HCT116 (cell line): ENCODE results near the gene B4GALNT3. TPM values are rescaled to one million over a fixed set of nuclear protein-coding genes. Genes with fewer than 3 reads are reported as not detected.

Experiments
- ATAC-seq: fragments of 200-7000 bp; cut with Tn5 transposase; 2 replicates; pipeline ENCODE4 v1.9.1; 2020; ENCODE audit warnings: mild to moderate bottlenecking, moderate library complexity
- BruUV-seq: library from RNA; stranded (reverse); fragments of 400-500 nt; replicated peaks from 2 replicates; lab custom pipeline; 2021; lab: Mats Ljungman, UMichigan
- CTCF ChIA-PET: fragments of 300-600 bp; sonication (Branson Sonifier 250); formaldehyde crosslinking; loops from one replicate; lab custom pipeline; 2021; ENCODE audit warnings: antibody characterized with exemption; lab: Charles Lee
- POLR2A ChIA-PET: fragments of 300-600, 350-600 bp; sonication (Branson Sonifier 250); formaldehyde crosslinking; loops from one replicate; lab custom pipeline; 2021; ENCODE audit warnings: antibody characterized with exemption; lab: Charles Lee
- RAD21 ChIA-PET, 2 experiments: fragments of 300-600 bp; sonication (Branson Sonifier 250); formaldehyde crosslinking; loops; one replicate each; lab custom pipeline; 2023; ENCODE audit warnings: low total read pairs in 2 of 2; ENCODE audit not compliant: uncharacterized antibody in 2 of 2, unreplicated experiment in 2 of 2, low non-redundant PET in 1 of 2; lab: Charles Lee
- DNase-seq: peaks from one replicate; pipeline ENCODE4 v3.0.0-alpha.2; 2010; ENCODE audit warnings: low read depth, low spot score
- H2AFZ ChIP-seq: fragments of 200-600 bp; shearing (Covaris generic), sonication (generic); 2 replicates; pipeline ENCODE4 v1.6.1; 2017; ENCODE audit warnings: low read depth, mixed run types, mixed read lengths, antibody characterized with exemption, low read length; ENCODE audit not compliant: poor library complexity, severe bottlenecking
- H3K27ac ChIP-seq: 2 replicates; pipeline ENCODE4 v1.5.1; 2012; ENCODE audit warnings: low read depth, low read length
- H3K27me3 ChIP-seq: fragments of 200-600 bp; sonication (generic); 2 replicates; pipeline ENCODE4 v1.6.1; 2016; ENCODE audit warnings: mixed run types, low read length, mixed read lengths; ENCODE audit not compliant: insufficient read depth
- H3K36me3 ChIP-seq, 2 experiments: fragments of 200-500 bp in 1 of 2; fragments of 200-600 bp in 1 of 2; sonication (Bioruptor generic) in 1 of 2; sonication (generic) in 1 of 2; 2 replicates each; pipeline versions ENCODE4 v1.5.1 to v1.6.1; 2014 to 2016; ENCODE audit warnings: low read length in 2 of 2, inconsistent platforms in 1 of 2, mixed read lengths in 1 of 2, mixed run types in 1 of 2; ENCODE audit not compliant: insufficient read depth in 2 of 2, control insufficient read depth in 1 of 2
- H3K4me1 ChIP-seq, 2 experiments: fragments of 200-600 bp in 1 of 2; sonication (generic) in 1 of 2; 2 replicates each; pipeline versions ENCODE4 v1.5.1 to v1.6.1; 2012 to 2017; ENCODE audit warnings: low read length in 2 of 2, inconsistent platforms in 1 of 2, mild to moderate bottlenecking in 1 of 2, mixed read lengths in 1 of 2, mixed run types in 1 of 2, moderate library complexity in 1 of 2; ENCODE audit not compliant: insufficient read depth in 2 of 2, control insufficient read depth in 1 of 2
- H3K4me2 ChIP-seq: fragments of 200-600 bp; sonication (generic); 2 replicates; pipeline ENCODE4 v1.6.1; 2017; ENCODE audit warnings: mixed run types, low read length, mixed read lengths
- H3K4me3 ChIP-seq, 2 experiments: fragments of 200-600 bp in 1 of 2; sonication (generic) in 1 of 2; replicated peaks in 1 of 2; 2 replicates each; pipeline ENCODE4 v1.5.1; 2011 to 2016; ENCODE audit warnings: low read length in 2 of 2, control low read depth in 1 of 2, low read depth in 1 of 2, mild to moderate bottlenecking in 1 of 2, mixed read lengths in 1 of 2, mixed run types in 1 of 2
- H3K79me2 ChIP-seq: fragments of 200-600 bp; sonication (generic); 2 replicates; pipeline ENCODE4 v1.6.1; 2017; ENCODE audit warnings: mild to moderate bottlenecking, mixed run types, low read length, moderate library complexity, mixed read lengths; ENCODE audit not compliant: insufficient read depth
- H3K9ac ChIP-seq: fragments of 200-600 bp; sonication (generic); 2 replicates; pipeline ENCODE4 v1.6.1; 2016; ENCODE audit warnings: low read length, mixed read lengths
- H3K9me2 ChIP-seq: fragments of 200-600 bp; sonication (generic), shearing (Covaris generic); 2 replicates; pipeline ENCODE4 v1.6.1; 2017; ENCODE audit warnings: mixed run types, mild to moderate bottlenecking, moderate library complexity; ENCODE audit not compliant: insufficient read depth
- H3K9me3 ChIP-seq, 2 experiments: fragments of 200-500 bp in 1 of 2; fragments of 200-600 bp in 1 of 2; sonication (Bioruptor generic) in 1 of 2; sonication (generic) in 1 of 2; 2 replicates each; pipeline ENCODE4 v1.6.1; 2014 to 2017; ENCODE audit warnings: low read length in 2 of 2, mixed read lengths in 2 of 2, inconsistent platforms in 1 of 2, low read depth in 1 of 2, mild to moderate bottlenecking in 1 of 2, mixed run types in 1 of 2, moderate library complexity in 1 of 2; ENCODE audit not compliant: control insufficient read depth in 1 of 2, insufficient read depth in 1 of 2
- H4K20me1 ChIP-seq: fragments of 200-600 bp; sonication (generic), shearing (Covaris generic); 2 replicates; pipeline ENCODE4 v1.6.1; 2017; ENCODE audit warnings: mixed run types, mild to moderate bottlenecking, moderate library complexity; ENCODE audit not compliant: insufficient read depth
- CBX3 ChIP-seq: IDR thresholded peaks from 2 replicates; pipeline ENCODE4 v1.6.1; 2012; ENCODE audit warnings: low read depth
- CTCF ChIP-seq, 3 experiments: fragments of 200-600 bp in 1 of 3; sonication (generic) in 1 of 3; IDR thresholded peaks in 2 of 3; conservative IDR thresholded peaks in 1 of 3; 2 replicates each; pipeline ENCODE4 v1.5.1; 2012 to 2017; ENCODE audit warnings: low read depth in 2 of 3, low read length in 2 of 3, antibody characterized with exemption in 1 of 3, borderline replicate concordance in 1 of 3, control low read depth in 1 of 3, mild to moderate bottlenecking in 1 of 3, mixed read lengths in 1 of 3, mixed run types in 1 of 3, moderate library complexity in 1 of 3; ENCODE audit not compliant: insufficient read depth in 1 of 3
- FOSL1 ChIP-seq: IDR thresholded peaks from 2 replicates; pipeline ENCODE4 v1.6.1; 2012; ENCODE audit warnings: low read depth
- POLR2AphosphoS5 ChIP-seq: IDR thresholded peaks from 2 replicates; pipeline ENCODE4 v1.6.1; 2011; ENCODE audit warnings: mild to moderate bottlenecking, low read depth, low read length, moderate library complexity
- REST ChIP-seq: IDR thresholded peaks from 2 replicates; pipeline ENCODE4 v1.6.1; 2012; ENCODE audit warnings: low read depth
- SIN3A ChIP-seq: IDR thresholded peaks from 2 replicates; pipeline ENCODE4 v1.6.1; 2012; ENCODE audit warnings: low read depth
- TCF7L2 ChIP-seq: IDR thresholded peaks from 2 replicates; pipeline ENCODE4 v1.7.0; 2011; ENCODE audit warnings: borderline replicate concordance, inconsistent platforms; ENCODE audit not compliant: insufficient read depth, insufficient read length; ENCODE audit errors: extremely low read depth
- ZBTB33 ChIP-seq: IDR thresholded peaks from 2 replicates; pipeline ENCODE4 v1.6.1; 2011; ENCODE audit warnings: mild to moderate bottlenecking, low read length, moderate library complexity; ENCODE audit not compliant: insufficient replicate concordance; ENCODE audit errors: extremely low read depth
- intact Hi-C: fragments of 100-400 bp; cut with micrococcal nuclease; formaldehyde crosslinking; loops from 2 replicates; pipeline ENCODE4 v1.10.0; 2022
- total RNA-seq: library from RNA; stranded (reverse); gene quantifications from one replicate; pipeline ENCODE4 v1.2.1, GENCODE V29; 2021; ENCODE audit not compliant: unreplicated experiment

B4GALNT3 gene
- total RNA-seq, 1 experiment from 2014 or later: 18.2 TPM

- no peak for TF ChIP-seq ZBTB33
- no peak for TF ChIP-seq POLR2AphosphoS5
- TF ChIP-seq TCF7L2: no peak
- no peak for TF ChIP-seq CTCF (IDR thresholded peaks at IDR 0.05 in 2 of 3, conservative IDR thresholded peaks at IDR 0.05 in 1 of 3; ENCODE audit: borderline replicate concordance in 1 of 3, insufficient read depth in 1 of 3, low read depth in 2 of 3, low read length in 2 of 3)
- no peak for TF ChIP-seq SIN3A
- TF ChIP-seq CBX3: no peak
- no peak for TF ChIP-seq REST
- no peak for TF ChIP-seq FOSL1
- Histone ChIP-seq H3K4me2 (no peak overlapping the region), H3K4me1 (peaks cover 41 to 51% of the 10 kb centered on the region in 2 experiments), H3K9ac (no peak overlapping the region), H3K4me3 (no peak overlapping the region), H2AFZ (no peak overlapping the region), H3K27me3 (no peaks in the 10 kb centered on the region), H3K36me3 (no peaks in the 10 kb centered on the region), H3K9me2 (no peaks in the 10 kb centered on the region), H3K9me3 (no peaks in the 10 kb centered on the region), H3K79me2 (no peaks in the 10 kb centered on the region), H3K27ac (no peak overlapping the region), H4K20me1 (no peaks in the 10 kb centered on the region)
- POLR2A ChIA-PET: no interaction called here
- intact Hi-C loops: no loop called here
- RAD21 ChIA-PET: no interaction called here
- BruUV-seq: no TSS peak
- no peak for DNase-seq
- CTCF ChIA-PET: no interaction called here
- no peak for ATAC-seq
Measured at GRCh38 chr12:466039-466438, 6.3 kb downstream of the B4GALNT3 start.
